ENCODE results near the gene AMBRA1.
A peak's percentile ranks its signal among the peaks of the same experiment; 100 is the strongest.

Gene AMBRA1

DNA sequence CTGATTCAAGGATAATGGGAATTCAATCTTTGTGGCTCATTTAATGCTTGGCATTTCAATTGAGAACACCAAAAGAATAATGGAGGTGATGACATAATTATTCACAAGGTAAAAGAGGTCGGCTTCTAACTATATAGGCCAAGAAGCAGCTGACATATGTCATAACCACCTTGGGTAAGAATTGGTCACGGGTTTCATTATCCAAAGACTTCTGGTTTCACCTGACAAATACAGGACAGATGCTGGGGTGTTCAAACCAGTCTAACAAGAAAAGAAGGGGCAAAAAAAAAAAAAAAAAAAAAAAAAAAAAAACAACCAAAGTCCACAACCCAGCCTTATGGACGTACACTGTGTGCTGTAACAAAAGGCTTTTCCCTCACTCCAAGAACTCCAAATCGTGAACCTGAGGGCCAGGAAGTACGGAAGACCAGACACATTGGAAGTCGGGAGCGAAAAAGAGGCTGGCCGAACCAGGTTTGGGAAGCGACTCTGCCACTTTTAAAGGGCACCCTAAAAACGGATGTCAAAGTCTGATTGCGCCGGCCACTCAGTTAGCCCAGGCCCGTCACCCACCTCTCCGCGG is 22.8 kb upstream of the AMBRA1 start:
- no peak; the same call in 2 of the 3 replicates for ATAC-seq (ENCODE audit: low read depth)
- DNase-seq (ENCODE audit: low spot score): no peak
- H3K9me3 ChIP-seq (ENCODE audit: severe bottlenecking): no peaks in the 10 kb centered on the region
- TF ChIP-seq, protein P1, sequence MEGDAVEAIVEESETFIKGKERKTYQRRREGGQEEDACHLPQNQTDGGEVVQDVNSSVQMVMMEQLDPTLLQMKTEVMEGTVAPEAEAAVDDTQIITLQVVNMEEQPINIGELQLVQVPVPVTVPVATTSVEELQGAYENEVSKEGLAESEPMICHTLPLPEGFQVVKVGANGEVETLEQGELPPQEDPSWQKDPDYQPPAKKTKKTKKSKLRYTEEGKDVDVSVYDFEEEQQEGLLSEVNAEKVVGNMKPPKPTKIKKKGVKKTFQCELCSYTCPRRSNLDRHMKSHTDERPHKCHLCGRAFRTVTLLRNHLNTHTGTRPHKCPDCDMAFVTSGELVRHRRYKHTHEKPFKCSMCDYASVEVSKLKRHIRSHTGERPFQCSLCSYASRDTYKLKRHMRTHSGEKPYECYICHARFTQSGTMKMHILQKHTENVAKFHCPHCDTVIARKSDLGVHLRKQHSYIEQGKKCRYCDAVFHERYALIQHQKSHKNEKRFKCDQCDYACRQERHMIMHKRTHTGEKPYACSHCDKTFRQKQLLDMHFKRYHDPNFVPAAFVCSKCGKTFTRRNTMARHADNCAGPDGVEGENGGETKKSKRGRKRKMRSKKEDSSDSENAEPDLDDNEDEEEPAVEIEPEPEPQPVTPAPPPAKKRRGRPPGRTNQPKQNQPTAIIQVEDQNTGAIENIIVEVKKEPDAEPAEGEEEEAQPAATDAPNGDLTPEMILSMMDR (IDR thresholded peaks at IDR 0.05; ENCODE audit: poor library complexity, severe bottlenecking): no peak
- peaks cover 16% of the 10 kb centered on the region for H3K36me3 ChIP-seq (ENCODE audit: low read depth)
- H3K27ac ChIP-seq (ENCODE audit: poor library complexity, severe bottlenecking): peak overlapping the region; percentile 63
- peaks cover 10% of the 10 kb centered on the region for H3K4me1 ChIP-seq (ENCODE audit: insufficient read depth, poor library complexity, severe bottlenecking)
- H3K4me3 ChIP-seq (ENCODE audit: severe bottlenecking): peak overlapping the region; percentile 92
- H3K27me3 ChIP-seq (ENCODE audit: insufficient read depth, poor library complexity, severe bottlenecking): no peaks in the 10 kb centered on the region

DNA sequence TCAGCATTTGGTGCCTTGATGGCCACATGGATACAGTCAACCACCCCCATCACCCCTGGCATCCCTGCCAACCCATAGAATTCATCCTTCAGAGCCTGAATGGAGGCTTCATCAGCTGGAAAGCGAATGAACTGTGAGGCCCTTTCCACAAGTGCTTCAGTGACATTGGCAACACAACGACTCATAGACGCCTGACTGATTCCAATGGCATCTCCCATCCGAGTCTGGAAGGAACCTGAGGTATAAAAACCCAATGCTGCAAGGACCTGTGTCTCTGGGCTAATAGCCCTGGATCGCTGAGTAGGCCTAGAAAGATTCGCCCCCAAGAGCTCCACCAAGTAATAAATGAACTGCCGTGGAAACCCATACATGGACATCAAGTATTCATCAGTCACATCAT is 21.9 kb upstream of the AMBRA1 start:
- ATAC-seq (ENCODE audit: low read depth) (no peak), DNase-seq (ENCODE audit: low spot score) (no peak)
- TF ChIP-seq, protein P1 (IDR thresholded peaks at IDR 0.05; ENCODE audit: poor library complexity, severe bottlenecking): no peak
- H3K27ac ChIP-seq (ENCODE audit: poor library complexity, severe bottlenecking): no peak overlapping the region
- H3K27me3 ChIP-seq (ENCODE audit: insufficient read depth, poor library complexity, severe bottlenecking): no peaks in the 10 kb centered on the region
- H3K9me3 ChIP-seq (ENCODE audit: severe bottlenecking): no peaks in the 10 kb centered on the region
- peaks cover 10% of the 10 kb centered on the region for H3K4me1 ChIP-seq (ENCODE audit: insufficient read depth, poor library complexity, severe bottlenecking)
- no peak overlapping the region for H3K4me3 ChIP-seq (ENCODE audit: severe bottlenecking)
- H3K36me3 ChIP-seq (ENCODE audit: low read depth): peaks cover 7% of the 10 kb centered on the region

DNA sequence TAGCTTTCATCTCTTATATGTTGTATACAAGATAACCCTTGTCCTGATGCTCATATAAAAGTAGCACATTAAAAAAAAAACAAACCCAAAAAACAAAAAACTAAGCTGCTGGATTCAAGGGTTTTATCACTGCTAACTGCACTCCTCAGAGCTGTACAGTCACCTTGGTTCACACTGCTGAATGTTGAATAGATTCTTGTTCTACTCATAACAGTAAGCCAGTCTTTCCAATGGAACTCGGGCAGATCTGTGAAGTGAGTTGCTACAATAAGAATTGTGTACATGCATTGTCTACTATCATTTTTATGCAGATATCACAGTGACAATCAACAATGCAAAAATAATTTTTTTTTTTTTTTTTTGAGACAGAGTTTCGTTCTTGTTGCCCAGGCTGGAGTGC is 18.5 kb upstream of the AMBRA1 start:
- Histone ChIP-seq H3K4me1 (ENCODE audit: insufficient read depth, poor library complexity, severe bottlenecking) (peaks cover 7% of the 10 kb centered on the region), H3K4me3 (ENCODE audit: severe bottlenecking) (no peak overlapping the region), H3K27ac (ENCODE audit: poor library complexity, severe bottlenecking) (no peak overlapping the region), H3K9me3 (ENCODE audit: severe bottlenecking) (no peaks in the 10 kb centered on the region), H3K36me3 (ENCODE audit: low read depth) (no peaks in the 10 kb centered on the region), H3K27me3 (ENCODE audit: insufficient read depth, poor library complexity, severe bottlenecking) (no peaks in the 10 kb centered on the region)
- no peak for DNase-seq (ENCODE audit: low spot score)
- ATAC-seq (ENCODE audit: low read depth): no peak
- TF ChIP-seq, protein P1 (IDR thresholded peaks at IDR 0.05; ENCODE audit: poor library complexity, severe bottlenecking): no peak

DNA sequence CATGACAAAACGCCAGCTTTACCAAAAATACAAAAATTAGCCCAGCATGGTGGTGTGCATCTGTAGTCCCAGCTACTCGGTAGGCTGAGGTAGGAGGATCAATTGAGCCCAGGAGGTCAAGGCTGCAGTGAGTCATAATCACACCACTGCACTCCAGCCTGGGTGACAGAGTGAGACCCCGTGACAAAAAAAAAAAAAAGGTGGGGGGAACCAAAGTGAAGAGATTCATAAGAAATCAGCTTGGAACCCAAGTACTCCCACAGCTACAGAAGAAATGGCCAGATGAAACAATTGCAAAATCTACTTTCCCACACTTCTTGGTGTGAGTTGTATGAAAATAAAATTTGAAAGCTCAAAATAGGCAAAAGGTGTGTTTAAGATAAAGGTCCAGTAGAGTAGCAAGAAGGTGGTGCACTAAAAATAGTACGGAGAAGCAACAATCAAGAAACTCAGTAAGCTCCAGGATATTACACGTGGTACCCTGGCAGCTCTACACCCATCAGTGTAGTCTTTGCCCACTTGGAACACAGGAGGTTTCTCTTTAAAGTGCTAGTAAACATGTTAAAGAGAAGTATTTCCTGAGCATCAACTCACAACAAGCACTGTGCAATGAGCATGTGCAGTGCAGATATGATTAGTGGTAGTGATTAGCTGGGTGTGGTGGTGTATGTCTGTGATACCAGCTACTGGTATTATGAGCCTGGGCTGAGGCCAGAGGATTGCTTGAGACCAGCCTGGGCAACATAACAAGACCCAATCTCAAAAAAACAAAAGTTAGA is 17.9 kb upstream of the AMBRA1 start:
- Histone ChIP-seq H3K36me3 (ENCODE audit: low read depth) (no peaks in the 10 kb centered on the region), H3K27ac (ENCODE audit: poor library complexity, severe bottlenecking) (no peak overlapping the region), H3K4me1 (ENCODE audit: insufficient read depth, poor library complexity, severe bottlenecking) (peaks cover 7% of the 10 kb centered on the region), H3K4me3 (ENCODE audit: severe bottlenecking) (no peak overlapping the region), H3K27me3 (ENCODE audit: insufficient read depth, poor library complexity, severe bottlenecking) (no peaks in the 10 kb centered on the region), H3K9me3 (ENCODE audit: severe bottlenecking) (no peaks in the 10 kb centered on the region)
- ATAC-seq (ENCODE audit: low read depth) (peak; percentile 19; the same call in 1 of the 3 replicates), DNase-seq (ENCODE audit: low spot score) (no peak)
- TF ChIP-seq, protein P1 (IDR thresholded peaks at IDR 0.05; ENCODE audit: poor library complexity, severe bottlenecking): no peak

DNA sequence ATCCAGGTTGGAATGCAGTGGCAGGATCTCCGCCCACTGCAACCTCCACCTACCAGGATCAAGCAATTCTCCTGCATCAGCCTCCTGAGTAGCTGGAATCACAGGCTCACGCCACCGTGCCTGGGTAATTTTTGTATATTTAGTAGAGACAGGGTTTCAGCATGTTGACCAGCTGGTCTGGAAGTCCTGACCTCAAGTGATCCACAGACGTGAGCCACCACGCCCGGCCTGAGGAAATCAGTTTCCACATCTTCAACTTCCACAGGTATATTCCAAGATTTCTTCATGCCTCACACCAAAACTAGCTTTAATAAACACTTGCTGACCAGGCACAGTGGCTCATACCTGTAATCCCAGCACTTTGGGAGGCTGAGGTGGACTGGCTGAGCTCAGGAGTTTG is 15.6 kb upstream of the AMBRA1 start:
- Histone ChIP-seq H3K4me3 (ENCODE audit: severe bottlenecking) (no peak overlapping the region), H3K4me1 (ENCODE audit: insufficient read depth, poor library complexity, severe bottlenecking) (no peaks in the 10 kb centered on the region), H3K9me3 (ENCODE audit: severe bottlenecking) (no peaks in the 10 kb centered on the region), H3K27ac (ENCODE audit: poor library complexity, severe bottlenecking) (no peak overlapping the region), H3K27me3 (ENCODE audit: insufficient read depth, poor library complexity, severe bottlenecking) (no peaks in the 10 kb centered on the region), H3K36me3 (ENCODE audit: low read depth) (no peaks in the 10 kb centered on the region)
- ATAC-seq (ENCODE audit: low read depth) (no peak), DNase-seq (ENCODE audit: low spot score) (no peak)
- TF ChIP-seq, protein P1 (IDR thresholded peaks at IDR 0.05; ENCODE audit: poor library complexity, severe bottlenecking): no peak
